Smooth muscle cell (in vitro differentiated cells): ENCODE measurements around the gene NEK10. TPM values are rescaled to one million over a fixed set of nuclear protein-coding genes. Genes with fewer than 3 reads are reported as not detected.

ENCODE experiments used
- DNase-seq: peaks from one replicate; lab custom pipeline; 2025; ENCODE audit not compliant: unreplicated experiment; lab: John Stamatoyannopoulos, UW
- H2AFZ ChIP-seq: fragments of 200-600 bp; sonication (generic); 2 replicates; pipeline ENCODE4 v1.6.0; 2016; ENCODE audit warnings: antibody characterized with exemption, low read depth, mild to moderate bottlenecking
- H3F3A ChIP-seq: fragments of 200-600 bp; sonication (generic); 2 replicates; pipeline ENCODE4 v1.6.0; 2017; ENCODE audit warnings: antibody characterized with exemption, low read depth
- H3K27ac ChIP-seq: fragments of 200-600 bp; sonication (generic); 2 replicates; pipeline ENCODE4 v1.5.1; 2016; ENCODE audit warnings: low read depth, mild to moderate bottlenecking
- H3K27me3 ChIP-seq: fragments of 200-600 bp; sonication (generic); 2 replicates; pipeline ENCODE4 v1.6.1; 2016; ENCODE audit warnings: low read depth, mild to moderate bottlenecking
- H3K36me3 ChIP-seq: fragments of 200-600 bp; sonication (generic); 2 replicates; pipeline ENCODE4 v1.5.1; 2016; ENCODE audit warnings: low read depth
- H3K4me1 ChIP-seq: fragments of 200-600 bp; sonication (generic); 2 replicates; pipeline ENCODE4 v1.5.1; 2016; ENCODE audit warnings: low read depth
- H3K4me2 ChIP-seq: fragments of 200-600 bp; sonication (generic); 2 replicates; pipeline ENCODE4 v1.6.0; 2016; ENCODE audit warnings: mild to moderate bottlenecking
- H3K4me3 ChIP-seq: fragments of 200-600 bp; sonication (generic); 2 replicates; pipeline ENCODE4 v1.5.1; 2016; ENCODE audit warnings: mild to moderate bottlenecking
- H3K79me2 ChIP-seq: fragments of 200-600 bp; sonication (generic); 2 replicates; pipeline ENCODE4 v1.6.0; 2016; ENCODE audit warnings: low read depth, mild to moderate bottlenecking
- H3K9ac ChIP-seq: fragments of 200-600 bp; sonication (generic); 2 replicates; pipeline ENCODE4 v1.6.0; 2016; ENCODE audit warnings: low read depth
- H3K9me3 ChIP-seq: fragments of 200-600 bp; sonication (generic); replicated peaks from 2 replicates; pipeline ENCODE4 v1.5.1; 2016; ENCODE audit warnings: low read depth
- H4K20me1 ChIP-seq: fragments of 200-600 bp; sonication (generic); 2 replicates; pipeline ENCODE4 v1.6.0; 2016; ENCODE audit warnings: low read depth
- CTCF ChIP-seq: fragments of 200-600 bp; sonication (generic); IDR thresholded peaks from 2 replicates; pipeline ENCODE4 v1.5.1; 2017; ENCODE audit warnings: borderline replicate concordance, mild to moderate bottlenecking, antibody characterized with exemption; ENCODE audit not compliant: insufficient read depth, poor library complexity, severe bottlenecking
- WGBS: methylation state at CpG from one replicate; pipeline ENCODE4 v1.1.7; 2016; ENCODE audit warnings: low lambda C conversion rate; 5-methylcytosine and 5-hydroxymethylcytosine counted together
- polyA plus RNA-seq: library from polyadenylated mRNA; unstranded; fragments of >200 nt; fragmentation: Nextera tagmentation; extraction: Ambion mirVana; gene quantifications from 2 replicates; pipeline ENCODE4 v1.2.1, GENCODE V29; 2016
- total RNA-seq: library from RNA; depleted of rRNA; stranded (reverse); fragments of >200 nt; gene quantifications from 2 replicates; pipeline ENCODE4 v1.2.3, GENCODE V29; 2014

NEK10 gene
- total and polyA plus RNA-seq, 2 experiments from 2014 or later, result 2.7 TPM; not detected in 1

DNA sequence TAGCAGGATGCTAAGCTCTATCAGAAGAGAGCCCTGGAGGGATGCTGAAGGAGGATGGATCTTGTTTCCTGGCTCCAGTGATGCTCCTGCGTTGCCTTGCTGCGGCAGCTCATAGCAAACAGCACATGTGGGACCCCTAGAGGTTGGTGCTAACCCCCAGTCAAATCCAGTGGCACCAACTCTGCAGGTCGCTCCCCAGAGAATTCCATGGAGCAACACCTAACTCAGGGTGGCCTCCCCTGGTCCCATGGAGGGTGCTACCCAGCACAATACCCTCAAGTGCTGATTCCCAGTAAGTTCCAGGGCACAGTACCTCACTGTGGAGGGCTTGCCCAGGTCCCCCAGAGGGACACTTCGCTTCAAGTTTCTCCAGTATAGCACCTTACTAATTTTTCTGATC is 231.2 kb downstream of the NEK10 start:
- no peak for TF ChIP-seq CTCF
- 92% methylated on average over 4 of the region's 4 CpGs for WGBS

GRCh38 chr3:27134171-27134796 is 234.9 kb downstream of the NEK10 start:
- H3F3A ChIP-seq, result no peaks in the 10 kb centered on the region
- peak overlapping the region; percentile 19 for H2AFZ ChIP-seq
- WGBS, result 39% methylated on average over 2 of the region's 2 CpGs

More for the DNA sequence above, 231.2 kb downstream of the NEK10 start:
- Histone ChIP-seq H3K4me1 (no peaks in the 10 kb centered on the region), H3K27me3 (no peaks in the 10 kb centered on the region), H4K20me1 (no peaks in the 10 kb centered on the region), H3K9me3 (no peaks in the 10 kb centered on the region), H2AFZ (no peak overlapping the region), H3K4me2 (no peak overlapping the region), H3K36me3 (no peaks in the 10 kb centered on the region), H3K27ac (no peak overlapping the region), H3K9ac (no peak overlapping the region), H3K4me3 (no peak overlapping the region), H3K79me2 (no peaks in the 10 kb centered on the region), H3F3A (no peaks in the 10 kb centered on the region)
- DNase-seq, result no peak

DNA sequence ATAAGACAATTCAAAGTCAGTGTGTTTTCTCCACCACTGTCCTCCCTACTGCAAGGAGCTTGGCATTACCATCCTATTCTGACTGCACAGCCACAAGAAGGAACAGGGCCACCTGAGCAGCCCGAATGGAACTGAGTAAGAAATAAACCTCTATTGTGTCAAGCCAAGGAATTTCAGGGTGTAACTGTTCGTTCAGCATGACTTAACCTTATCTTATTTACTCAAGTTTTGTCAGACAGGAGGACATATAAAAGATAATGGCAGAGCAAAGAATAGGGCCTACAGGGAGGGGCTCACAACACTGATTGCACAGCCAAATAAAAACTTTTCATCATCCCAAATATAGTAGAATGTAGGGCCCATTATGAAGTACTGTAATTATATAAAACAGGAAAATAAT is 236.1 kb downstream of the NEK10 start:
- no peak overlapping the region for H3K4me2 ChIP-seq
- H3K36me3 ChIP-seq, result no peaks in the 10 kb centered on the region
- no peak for DNase-seq
- H3K79me2 ChIP-seq, result no peaks in the 10 kb centered on the region
- no peaks in the 10 kb centered on the region for H3F3A ChIP-seq
- H3K4me3 ChIP-seq, result no peak overlapping the region
- H3K9ac ChIP-seq, result no peak overlapping the region
- no peaks in the 10 kb centered on the region for H3K27me3 ChIP-seq
- H3K27ac ChIP-seq, result no peak overlapping the region
- TF ChIP-seq CTCF, result no peak
- no peaks in the 10 kb centered on the region for H3K9me3 ChIP-seq
- 82% methylated on average over 2 of the region's 2 CpGs for WGBS
- no peaks in the 10 kb centered on the region for H3K4me1 ChIP-seq
- no peak overlapping the region for H2AFZ ChIP-seq
- no peaks in the 10 kb centered on the region for H4K20me1 ChIP-seq

More at GRCh38 chr3:27134171-27134796, 234.9 kb downstream of the NEK10 start:
- Histone ChIP-seq H3K4me3 (no peak overlapping the region), H3K79me2 (no peaks in the 10 kb centered on the region), H3K27me3 (no peaks in the 10 kb centered on the region), H4K20me1 (no peaks in the 10 kb centered on the region), H3K9ac (no peak overlapping the region), H3K36me3 (no peaks in the 10 kb centered on the region), H3K9me3 (no peaks in the 10 kb centered on the region), H3K4me1 (no peaks in the 10 kb centered on the region), H3K27ac (no peak overlapping the region), H3K4me2 (no peak overlapping the region)
- TF ChIP-seq CTCF, result peak; percentile 91
- DNase-seq, result peak; percentile 1

GRCh38 chr3:27130796-27131195 is 238.4 kb downstream of the NEK10 start:
- Histone ChIP-seq H3K9ac (no peak overlapping the region), H3K79me2 (no peaks in the 10 kb centered on the region), H3K4me2 (no peak overlapping the region), H3K36me3 (no peaks in the 10 kb centered on the region), H3K27me3 (no peaks in the 10 kb centered on the region), H4K20me1 (no peaks in the 10 kb centered on the region), H2AFZ (no peak overlapping the region), H3K27ac (no peak overlapping the region), H3F3A (no peaks in the 10 kb centered on the region), H3K4me1 (no peaks in the 10 kb centered on the region), H3K4me3 (no peak overlapping the region), H3K9me3 (no peaks in the 10 kb centered on the region)
- no peak for DNase-seq
- TF ChIP-seq CTCF, result no peak
- WGBS, result 71% methylated on average over 1 of the region's 1 CpG
